ENCODE measurements around the gene BATF2. TPM values are rescaled to one million over a fixed set of nuclear protein-coding genes. Genes with fewer than 3 reads are reported as not detected.

The BATF2 gene
- polyA plus RNA-seq, 1 donor from 2014 or later: not detected

DNA sequence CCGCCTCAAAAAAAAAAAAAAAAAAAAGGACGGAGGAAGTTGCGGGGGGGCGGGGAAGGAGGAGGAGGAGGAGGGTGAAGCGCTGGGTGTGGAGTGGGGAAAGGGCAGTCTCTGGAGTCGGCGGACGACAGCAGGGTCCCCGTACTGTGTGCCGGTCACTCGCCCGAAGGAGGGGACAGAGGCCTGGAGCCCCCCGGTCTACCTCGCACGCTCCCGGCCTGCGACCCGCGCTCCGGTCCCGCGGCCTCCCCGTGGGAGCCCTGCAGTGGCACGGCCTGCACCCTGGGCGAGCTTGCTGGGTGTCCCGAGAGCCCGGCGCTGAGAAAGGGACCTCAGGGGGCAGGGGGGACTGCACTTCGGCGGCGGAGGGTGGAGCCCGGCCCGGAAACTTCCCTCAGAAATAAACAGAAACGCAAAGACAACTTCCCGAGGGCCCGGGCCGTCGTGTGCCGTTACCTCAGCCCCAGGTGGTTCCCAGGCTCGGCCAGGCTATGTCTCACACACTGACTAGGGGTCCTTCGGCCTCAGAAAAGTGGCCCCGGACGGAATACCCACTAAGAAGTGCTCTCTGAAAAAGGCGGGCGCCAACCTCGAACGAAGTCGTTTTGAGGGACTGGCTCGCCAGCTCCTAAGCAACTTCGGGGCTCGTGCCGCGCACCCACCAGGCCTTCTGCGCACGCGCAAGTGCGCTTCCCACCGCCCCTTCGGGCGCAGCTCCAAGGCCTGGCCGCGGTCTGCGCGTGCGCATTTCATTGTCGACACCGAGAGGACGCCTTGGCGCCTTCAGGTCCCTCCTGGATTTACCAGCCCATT is 25.1 kb downstream of the BATF2 start, which contains the start of gene MAJIN:
TSS of gene MAJIN (minus strand) at position 688 of the 813 bp plus-strand sequence. CDS start 12,703 bp downstream, outside the sequence.
- H3F3A ChIP-seq (ENCODE audit: insufficient read depth, low read length, poor library complexity, severe bottlenecking): no peaks in the 10 kb centered on the region
- H4K20me1 ChIP-seq (ENCODE audit: insufficient read depth): no peaks in the 10 kb centered on the region
- no peak within 1 kb of the TSS for H2AFZ ChIP-seq (ENCODE audit: low read depth, low read length)
- no peak within 1 kb of the TSS for H3K27ac ChIP-seq (ENCODE audit: low read length)
- H3K9me3 ChIP-seq (ENCODE audit: low read length): no peaks in the 10 kb centered on the region
- no peak for TF ChIP-seq EZH2 (IDR thresholded peaks at IDR 0.05; ENCODE audit: borderline replicate concordance, insufficient read depth, low read length, poor library complexity, severe bottlenecking)
- no peaks in the 10 kb centered on the region for H3K79me2 ChIP-seq (replicated peaks; ENCODE audit: insufficient read depth, low read length)
- no peak within 1 kb of the TSS for H3K4me2 ChIP-seq (ENCODE audit: low read length)
- H3K27me3 ChIP-seq (ENCODE audit: insufficient read depth, low read depth, low read length): no peaks in the 10 kb centered on the region
- no peaks in the 10 kb centered on the region for H3K9me2 ChIP-seq (ENCODE audit: insufficient read depth, low read length)
- no peaks in the 10 kb centered on the region for H3K36me3 ChIP-seq (ENCODE audit: insufficient read depth, low read length)
- H3K9ac ChIP-seq (ENCODE audit: low read length): no peak within 1 kb of the TSS
- H3K4me3 ChIP-seq (ENCODE audit: low read length): no peak within 1 kb of the TSS

DNA sequence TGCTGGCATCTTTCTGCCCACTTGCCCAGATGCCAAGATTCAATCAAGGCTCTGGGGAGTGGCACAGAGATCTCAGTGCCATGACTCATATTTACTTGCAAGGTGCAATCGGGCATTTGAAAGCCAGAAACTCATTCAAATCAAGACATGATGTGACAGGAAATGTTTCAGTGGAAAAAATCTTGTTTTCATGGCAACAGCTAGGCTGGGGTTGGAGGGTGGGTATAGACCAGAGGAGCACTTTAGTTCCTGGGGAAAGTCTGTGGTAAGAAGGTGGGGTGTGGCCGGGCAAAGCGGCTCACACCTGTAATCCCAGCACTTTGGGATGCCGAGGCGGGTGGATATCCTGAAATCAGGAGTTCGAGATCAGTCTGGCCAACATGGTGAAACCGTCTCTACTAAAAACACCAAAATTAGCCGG is 26.0 kb downstream of the BATF2 start:
- TF ChIP-seq, protein P1, sequence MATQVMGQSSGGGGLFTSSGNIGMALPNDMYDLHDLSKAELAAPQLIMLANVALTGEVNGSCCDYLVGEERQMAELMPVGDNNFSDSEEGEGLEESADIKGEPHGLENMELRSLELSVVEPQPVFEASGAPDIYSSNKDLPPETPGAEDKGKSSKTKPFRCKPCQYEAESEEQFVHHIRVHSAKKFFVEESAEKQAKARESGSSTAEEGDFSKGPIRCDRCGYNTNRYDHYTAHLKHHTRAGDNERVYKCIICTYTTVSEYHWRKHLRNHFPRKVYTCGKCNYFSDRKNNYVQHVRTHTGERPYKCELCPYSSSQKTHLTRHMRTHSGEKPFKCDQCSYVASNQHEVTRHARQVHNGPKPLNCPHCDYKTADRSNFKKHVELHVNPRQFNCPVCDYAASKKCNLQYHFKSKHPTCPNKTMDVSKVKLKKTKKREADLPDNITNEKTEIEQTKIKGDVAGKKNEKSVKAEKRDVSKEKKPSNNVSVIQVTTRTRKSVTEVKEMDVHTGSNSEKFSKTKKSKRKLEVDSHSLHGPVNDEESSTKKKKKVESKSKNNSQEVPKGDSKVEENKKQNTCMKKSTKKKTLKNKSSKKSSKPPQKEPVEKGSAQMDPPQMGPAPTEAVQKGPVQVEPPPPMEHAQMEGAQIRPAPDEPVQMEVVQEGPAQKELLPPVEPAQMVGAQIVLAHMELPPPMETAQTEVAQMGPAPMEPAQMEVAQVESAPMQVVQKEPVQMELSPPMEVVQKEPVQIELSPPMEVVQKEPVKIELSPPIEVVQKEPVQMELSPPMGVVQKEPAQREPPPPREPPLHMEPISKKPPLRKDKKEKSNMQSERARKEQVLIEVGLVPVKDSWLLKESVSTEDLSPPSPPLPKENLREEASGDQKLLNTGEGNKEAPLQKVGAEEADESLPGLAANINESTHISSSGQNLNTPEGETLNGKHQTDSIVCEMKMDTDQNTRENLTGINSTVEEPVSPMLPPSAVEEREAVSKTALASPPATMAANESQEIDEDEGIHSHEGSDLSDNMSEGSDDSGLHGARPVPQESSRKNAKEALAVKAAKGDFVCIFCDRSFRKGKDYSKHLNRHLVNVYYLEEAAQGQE (IDR thresholded peaks at IDR 0.05; ENCODE audit: borderline replicate concordance): no peak
- TF ChIP-seq EP300 (conservative IDR thresholded peaks at IDR 0.05; ENCODE audit: poor library complexity, severe bottlenecking) (no peak), MXI1 (conservative IDR thresholded peaks at IDR 0.05; ENCODE audit: poor library complexity, severe bottlenecking) (no peak), EZH2 (IDR thresholded peaks at IDR 0.05; ENCODE audit: borderline replicate concordance, insufficient read depth, low read length, poor library complexity, severe bottlenecking) (no peak), RAD21 (conservative IDR thresholded peaks at IDR 0.05) (no peak), TAF1 (IDR thresholded peaks at IDR 0.05; ENCODE audit: low read depth) (no peak)
- TF ChIP-seq, protein P2, sequence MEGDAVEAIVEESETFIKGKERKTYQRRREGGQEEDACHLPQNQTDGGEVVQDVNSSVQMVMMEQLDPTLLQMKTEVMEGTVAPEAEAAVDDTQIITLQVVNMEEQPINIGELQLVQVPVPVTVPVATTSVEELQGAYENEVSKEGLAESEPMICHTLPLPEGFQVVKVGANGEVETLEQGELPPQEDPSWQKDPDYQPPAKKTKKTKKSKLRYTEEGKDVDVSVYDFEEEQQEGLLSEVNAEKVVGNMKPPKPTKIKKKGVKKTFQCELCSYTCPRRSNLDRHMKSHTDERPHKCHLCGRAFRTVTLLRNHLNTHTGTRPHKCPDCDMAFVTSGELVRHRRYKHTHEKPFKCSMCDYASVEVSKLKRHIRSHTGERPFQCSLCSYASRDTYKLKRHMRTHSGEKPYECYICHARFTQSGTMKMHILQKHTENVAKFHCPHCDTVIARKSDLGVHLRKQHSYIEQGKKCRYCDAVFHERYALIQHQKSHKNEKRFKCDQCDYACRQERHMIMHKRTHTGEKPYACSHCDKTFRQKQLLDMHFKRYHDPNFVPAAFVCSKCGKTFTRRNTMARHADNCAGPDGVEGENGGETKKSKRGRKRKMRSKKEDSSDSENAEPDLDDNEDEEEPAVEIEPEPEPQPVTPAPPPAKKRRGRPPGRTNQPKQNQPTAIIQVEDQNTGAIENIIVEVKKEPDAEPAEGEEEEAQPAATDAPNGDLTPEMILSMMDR (IDR thresholded peaks at IDR 0.05; ENCODE audit: poor library complexity, severe bottlenecking): no peak
- Histone ChIP-seq H3K9me2 (ENCODE audit: insufficient read depth, low read length) (no peaks in the 10 kb centered on the region), H3K36me3 (ENCODE audit: insufficient read depth, low read length) (no peaks in the 10 kb centered on the region), H3K4me3 (ENCODE audit: low read length) (no peak overlapping the region), H3F3A (ENCODE audit: insufficient read depth, low read length, poor library complexity, severe bottlenecking) (no peaks in the 10 kb centered on the region), H2AFZ (ENCODE audit: low read depth, low read length) (no peak overlapping the region), H3K9ac (ENCODE audit: low read length) (no peak overlapping the region), H3K79me2 (replicated peaks; ENCODE audit: insufficient read depth, low read length) (no peaks in the 10 kb centered on the region), H4K20me1 (ENCODE audit: insufficient read depth) (no peaks in the 10 kb centered on the region), H3K9me3 (ENCODE audit: low read length) (no peaks in the 10 kb centered on the region), H3K4me2 (ENCODE audit: low read length) (no peak overlapping the region), H3K27me3 (ENCODE audit: insufficient read depth, low read depth, low read length) (no peaks in the 10 kb centered on the region), H3K27ac (ENCODE audit: low read length) (no peak overlapping the region)

Measured in neural cell (in vitro differentiated cells).